GM18858 (cell line): ENCODE data around the gene TAPT1.

Experiments
- ATAC-seq: cut with Tn5 transposase; IDR thresholded peaks from one replicate; pipeline ENCODE4 v1.9.1; 2021; ENCODE audit not compliant: unreplicated experiment

The TAPT1 gene

GRCh38 chr4:16140231-16140878 is 85.9 kb downstream of the TAPT1 start:
- no peak for ATAC-seq

- no peak for ATAC-seq
Measured at GRCh38 chr4:16139066-16139945, 87.0 kb downstream of the TAPT1 start.

- ATAC-seq, result no peak
Measured at GRCh38 chr4:16136827-16137226, 89.4 kb downstream of the TAPT1 start.

GRCh38 chr4:16136311-16136710 is 90.0 kb downstream of the TAPT1 start:
- no peak for ATAC-seq

GRCh38 chr4:16133406-16133805 is 92.9 kb downstream of the TAPT1 start:
- no peak for ATAC-seq

GRCh38 chr4:16131293-16131692 is 95.0 kb downstream of the TAPT1 start:
- ATAC-seq, result no peak

GRCh38 chr4:16129336-16129735 is 96.9 kb downstream of the TAPT1 start:
- no peak for ATAC-seq

- no peak for ATAC-seq
Measured at GRCh38 chr4:16126714-16127113, 99.6 kb downstream of the TAPT1 start.

GRCh38 chr4:16125571-16126445 is 100.5 kb downstream of the TAPT1 start:
- ATAC-seq, result no peak

GRCh38 chr4:16124232-16124631 is 102.0 kb downstream of the TAPT1 start:
- ATAC-seq, result no peak

GRCh38 chr4:16123356-16124084 is 102.8 kb downstream of the TAPT1 start:
- no peak for ATAC-seq

GRCh38 chr4:16122784-16123183 is 103.5 kb downstream of the TAPT1 start:
- no peak for ATAC-seq

GRCh38 chr4:16122308-16122711 is 104.0 kb downstream of the TAPT1 start:
- no peak for ATAC-seq

GRCh38 chr4:16120720-16121119 is 105.6 kb downstream of the TAPT1 start:
- no peak for ATAC-seq

GRCh38 chr4:16119981-16120380 is 106.3 kb downstream of the TAPT1 start:
- ATAC-seq, result no peak

- no peak for ATAC-seq
Measured at GRCh38 chr4:16118090-16118489, 108.2 kb downstream of the TAPT1 start.

- no peak for ATAC-seq
Measured at GRCh38 chr4:16117164-16117563, 109.1 kb downstream of the TAPT1 start.

GRCh38 chr4:16116493-16116990 is 109.7 kb downstream of the TAPT1 start:
- no peak for ATAC-seq

GRCh38 chr4:16116019-16116418 is 110.3 kb downstream of the TAPT1 start:
- ATAC-seq, result no peak

- ATAC-seq, result no peak
Measured at GRCh38 chr4:16114546-16114945, 111.7 kb downstream of the TAPT1 start.

GRCh38 chr4:16113741-16114140 is 112.5 kb downstream of the TAPT1 start:
- ATAC-seq, result no peak
